ENCODE measurements around the gene AOX1. TPM values are rescaled to one million over a fixed set of nuclear protein-coding genes. Genes with fewer than 3 reads are reported as not detected.

AOX1 gene
- polyA plus RNA-seq, 1 experiment: 10.2 TPM

- H3K27me3 ChIP-seq (ENCODE audit: control insufficient read depth, insufficient read depth, low read length): no peaks in the 10 kb centered on the region
- DNase-seq (ENCODE audit: low read depth): no peak
- H3K4me3 ChIP-seq (ENCODE audit: low read depth, low read length): no peak overlapping the region
- ChIA-PET CTCF (no interaction called here), POLR2A (no interaction called here)
- H3K36me3 ChIP-seq (ENCODE audit: control insufficient read depth, insufficient read depth, low read length): no peaks in the 10 kb centered on the region
- TF ChIP-seq CTCF (IDR thresholded peaks at IDR 0.05; ENCODE audit: insufficient read depth, low read depth, low read length): no peak
Observed at GRCh38 chr2:200592406-200593075, 6.7 kb downstream of the AOX1 start.

GRCh38 chr2:200593905-200594304 is 8.1 kb downstream of the AOX1 start:
- TF ChIP-seq CTCF (IDR thresholded peaks at IDR 0.05; ENCODE audit: insufficient read depth, low read depth, low read length): no peak
- POLR2A ChIA-PET: no interaction called here
- CTCF ChIA-PET: no interaction called here
- DNase-seq (ENCODE audit: low read depth): no peak
- H3K27me3 ChIP-seq (ENCODE audit: control insufficient read depth, insufficient read depth, low read length): no peaks in the 10 kb centered on the region
- H3K36me3 ChIP-seq (ENCODE audit: control insufficient read depth, insufficient read depth, low read length): no peaks in the 10 kb centered on the region
- no peak overlapping the region for H3K4me3 ChIP-seq (ENCODE audit: low read depth, low read length)

- POLR2A ChIA-PET: no interaction called here
- CTCF ChIA-PET: no interaction called here
- DNase-seq (ENCODE audit: low read depth): no peak
- Histone ChIP-seq H3K36me3 (ENCODE audit: control insufficient read depth, insufficient read depth, low read length) (no peaks in the 10 kb centered on the region), H3K27me3 (ENCODE audit: control insufficient read depth, insufficient read depth, low read length) (no peaks in the 10 kb centered on the region), H3K4me3 (ENCODE audit: low read depth, low read length) (no peak overlapping the region)
- TF ChIP-seq CTCF (IDR thresholded peaks at IDR 0.05; ENCODE audit: insufficient read depth, low read depth, low read length): no peak
Observed at GRCh38 chr2:200595913-200596312, 10.1 kb downstream of the AOX1 start.

GRCh38 chr2:200596774-200597570 is 11.2 kb downstream of the AOX1 start:
- ChIA-PET POLR2A (no interaction called here), CTCF (interaction anchor here (0.7 kb wide), 1 partner anchor 315 kb away, joined by 3 read pairs; no protein-coding TSS in a partner anchor)
- Histone ChIP-seq H3K36me3 (ENCODE audit: control insufficient read depth, insufficient read depth, low read length) (no peaks in the 10 kb centered on the region), H3K4me3 (ENCODE audit: low read depth, low read length) (no peak overlapping the region), H3K27me3 (ENCODE audit: control insufficient read depth, insufficient read depth, low read length) (no peaks in the 10 kb centered on the region)
- no peak for DNase-seq (ENCODE audit: low read depth)
- TF ChIP-seq CTCF (IDR thresholded peaks at IDR 0.05; ENCODE audit: insufficient read depth, low read depth, low read length): no peak

- no peak for DNase-seq (ENCODE audit: low read depth)
- no peaks in the 10 kb centered on the region for H3K36me3 ChIP-seq (ENCODE audit: control insufficient read depth, insufficient read depth, low read length)
- ChIA-PET CTCF (interaction anchor here (1.5 kb wide), 1 partner anchor 106 kb away, joined by 4 read pairs; no protein-coding TSS in a partner anchor), POLR2A (no interaction called here)
- H3K27me3 ChIP-seq (ENCODE audit: control insufficient read depth, insufficient read depth, low read length): no peaks in the 10 kb centered on the region
- H3K4me3 ChIP-seq (ENCODE audit: low read depth, low read length): no peak overlapping the region
- TF ChIP-seq CTCF (IDR thresholded peaks at IDR 0.05; ENCODE audit: insufficient read depth, low read depth, low read length): no peak
Observed at GRCh38 chr2:200599206-200599605, 13.4 kb downstream of the AOX1 start.
